Mononuclear cell (primary cell): Measurements from ENCODE around the gene VPS13C. TPM values are rescaled to one million over a fixed set of nuclear protein-coding genes. Genes with fewer than 3 reads are reported as not detected.

Experiments
- H3K27me3 ChIP-seq: 2 replicates; pipeline ENCODE4 v1.6.0; 2011; ENCODE audit warnings: low read length, control low read depth; ENCODE audit not compliant: insufficient read depth
- H3K4me1 ChIP-seq: 2 replicates; pipeline ENCODE4 v1.5.1; 2011; ENCODE audit warnings: mild to moderate bottlenecking, low read length, control low read depth; ENCODE audit not compliant: insufficient read depth
- H3K4me3 ChIP-seq: 2 replicates; pipeline ENCODE4 v1.5.1; 2011; ENCODE audit warnings: mild to moderate bottlenecking, low read length, moderate library complexity
- H3K9me3 ChIP-seq: 2 replicates; pipeline ENCODE4 v1.5.1; 2011; ENCODE audit warnings: low read depth, mild to moderate bottlenecking, control low read depth, low read length
- total RNA-seq: library from RNA; depleted of rRNA; stranded (reverse); fragments of >200 nt; gene quantifications from one replicate; pipeline ENCODE4 v1.2.3, GENCODE V29; 2012

Gene VPS13C
- total RNA-seq, 1 donor: 162 TPM

- Histone ChIP-seq H3K27me3 (no peaks in the 10 kb centered on the region), H3K9me3 (no peaks in the 10 kb centered on the region), H3K4me3 (no peak overlapping the region), H3K4me1 (no peaks in the 10 kb centered on the region)
These were observed 152.5 kb downstream of the VPS13C start for GRCh38 chr15:61907753-61908086.

GRCh38 chr15:61906961-61907752 is 153.1 kb downstream of the VPS13C start:
- Histone ChIP-seq H3K4me1 (no peaks in the 10 kb centered on the region), H3K9me3 (peaks cover 4% of the 10 kb centered on the region), H3K27me3 (no peaks in the 10 kb centered on the region), H3K4me3 (no peak overlapping the region)

- Histone ChIP-seq H3K27me3 (no peaks in the 10 kb centered on the region), H3K4me1 (no peaks in the 10 kb centered on the region), H3K9me3 (peaks cover 32% of the 10 kb centered on the region), H3K4me3 (no peak overlapping the region)
These were observed 167.1 kb downstream of the VPS13C start for GRCh38 chr15:61893146-61893545.

- Histone ChIP-seq H3K4me1 (no peaks in the 10 kb centered on the region), H3K27me3 (no peaks in the 10 kb centered on the region), H3K4me3 (no peak overlapping the region), H3K9me3 (peaks cover 32% of the 10 kb centered on the region)
These were observed 168.1 kb downstream of the VPS13C start for GRCh38 chr15:61892140-61892539.

GRCh38 chr15:61890106-61890505 is 170.1 kb downstream of the VPS13C start:
- H3K4me3 ChIP-seq: no peak overlapping the region
- H3K27me3 ChIP-seq: no peaks in the 10 kb centered on the region
- peaks cover 27% of the 10 kb centered on the region for H3K9me3 ChIP-seq
- no peaks in the 10 kb centered on the region for H3K4me1 ChIP-seq

GRCh38 chr15:61889706-61890105 is 170.5 kb downstream of the VPS13C start:
- Histone ChIP-seq H3K27me3 (no peaks in the 10 kb centered on the region), H3K4me3 (no peak overlapping the region), H3K9me3 (peaks cover 23% of the 10 kb centered on the region), H3K4me1 (no peaks in the 10 kb centered on the region)

- Histone ChIP-seq H3K9me3 (peaks cover 9% of the 10 kb centered on the region), H3K4me1 (no peaks in the 10 kb centered on the region), H3K27me3 (no peaks in the 10 kb centered on the region), H3K4me3 (no peak overlapping the region)
These were observed 172.0 kb downstream of the VPS13C start for GRCh38 chr15:61888074-61888780.

- no peaks in the 10 kb centered on the region for H3K27me3 ChIP-seq
- no peaks in the 10 kb centered on the region for H3K4me1 ChIP-seq
- no peak overlapping the region for H3K4me3 ChIP-seq
- no peaks in the 10 kb centered on the region for H3K9me3 ChIP-seq
These were observed 180.2 kb downstream of the VPS13C start for GRCh38 chr15:61880084-61880483.

- Histone ChIP-seq H3K4me1 (no peaks in the 10 kb centered on the region), H3K4me3 (no peak overlapping the region), H3K9me3 (no peaks in the 10 kb centered on the region), H3K27me3 (no peaks in the 10 kb centered on the region)
These were observed 181.0 kb downstream of the VPS13C start for GRCh38 chr15:61879219-61879618.

- no peaks in the 10 kb centered on the region for H3K4me1 ChIP-seq
- no peaks in the 10 kb centered on the region for H3K27me3 ChIP-seq
- no peaks in the 10 kb centered on the region for H3K9me3 ChIP-seq
- no peak overlapping the region for H3K4me3 ChIP-seq
These were observed 188.2 kb downstream of the VPS13C start for GRCh38 chr15:61871926-61872522.

GRCh38 chr15:61869656-61870055 is 190.6 kb downstream of the VPS13C start:
- no peaks in the 10 kb centered on the region for H3K9me3 ChIP-seq
- H3K4me1 ChIP-seq: no peaks in the 10 kb centered on the region
- H3K27me3 ChIP-seq: no peaks in the 10 kb centered on the region
- H3K4me3 ChIP-seq: no peak overlapping the region

- H3K9me3 ChIP-seq: no peaks in the 10 kb centered on the region
- no peaks in the 10 kb centered on the region for H3K27me3 ChIP-seq
- H3K4me1 ChIP-seq: peaks cover 4% of the 10 kb centered on the region
- H3K4me3 ChIP-seq: no peak overlapping the region
These were observed 198.3 kb downstream of the VPS13C start for GRCh38 chr15:61861962-61862361.

GRCh38 chr15:61857169-61857829 is 202.9 kb downstream of the VPS13C start:
- Histone ChIP-seq H3K27me3 (no peaks in the 10 kb centered on the region), H3K4me1 (peaks cover 4% of the 10 kb centered on the region), H3K9me3 (no peaks in the 10 kb centered on the region), H3K4me3 (peak overlapping the region; percentile 4)

- Histone ChIP-seq H3K4me3 (no peak overlapping the region), H3K9me3 (no peaks in the 10 kb centered on the region), H3K4me1 (peaks cover 4% of the 10 kb centered on the region), H3K27me3 (no peaks in the 10 kb centered on the region)
These were observed 204.0 kb downstream of the VPS13C start for GRCh38 chr15:61856295-61856694.

GRCh38 chr15:61853195-61853594 is 207.1 kb downstream of the VPS13C start:
- no peak overlapping the region for H3K4me3 ChIP-seq
- H3K4me1 ChIP-seq: peaks cover 4% of the 10 kb centered on the region
- H3K27me3 ChIP-seq: no peaks in the 10 kb centered on the region
- no peaks in the 10 kb centered on the region for H3K9me3 ChIP-seq
